NCI-H1092 (cell line): ENCODE measurements around the gene ITPRID1.
A peak's percentile ranks its signal among the peaks of the same experiment; 100 is the strongest.

Experiments used
- DNase-seq: peaks from one replicate; lab custom pipeline; 2025; lab: John Stamatoyannopoulos, UW

Gene ITPRID1

DNA sequence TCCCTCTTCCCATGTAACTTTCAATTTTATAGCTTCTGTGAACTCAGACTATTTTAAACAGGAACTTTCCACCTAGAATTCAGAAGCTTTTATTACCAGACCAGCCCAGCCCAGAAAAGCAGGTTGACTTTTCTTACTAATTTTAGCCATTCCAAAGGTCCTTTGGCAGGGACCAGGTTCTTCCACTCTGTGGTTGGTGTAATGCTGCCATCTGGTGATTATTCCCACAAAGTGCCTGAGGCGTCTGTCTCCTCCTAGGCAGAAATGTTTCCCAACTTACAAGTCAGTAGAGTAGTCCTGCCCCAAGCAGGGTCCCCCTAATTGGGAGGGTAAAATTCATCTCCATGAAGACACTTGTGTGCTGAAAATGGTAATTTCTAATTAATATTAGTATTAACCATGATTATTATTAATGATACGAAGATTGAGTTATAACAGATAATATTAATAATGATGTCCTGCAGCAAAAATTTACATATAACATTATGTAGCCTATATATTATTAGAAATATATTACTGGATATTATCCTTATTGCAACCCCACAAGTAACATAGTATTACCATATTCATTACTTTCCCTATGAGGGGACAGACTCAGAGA, 120.1 kb downstream of the ITPRID1 start:
- peak; percentile 37 for DNase-seq

DNA sequence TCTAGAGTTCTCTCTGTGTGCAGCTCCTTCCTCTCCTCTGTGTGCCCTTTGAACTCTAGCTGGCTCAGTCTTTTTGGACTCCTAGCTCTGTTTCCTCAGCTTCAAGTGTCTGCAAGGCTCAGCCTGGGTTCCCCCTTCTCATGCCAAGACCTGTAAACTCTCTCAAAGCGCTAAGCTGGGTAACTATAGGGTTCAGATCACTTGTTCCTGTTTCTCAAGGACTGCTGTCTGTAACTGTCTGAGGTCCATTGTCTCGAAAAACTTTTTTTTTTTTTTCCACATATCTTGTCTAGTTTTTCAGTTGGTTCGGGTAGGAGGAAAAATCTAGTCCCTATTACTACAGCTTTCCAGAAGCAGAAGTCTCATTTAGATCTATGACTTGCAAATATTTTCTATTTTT, 126.5 kb downstream of the ITPRID1 start:
- no peak for DNase-seq

- no peak for DNase-seq
These were observed 128.8 kb downstream of the ITPRID1 start for GRCh38 chr7:31642681-31643115.

- no peak for DNase-seq
These were observed 133.1 kb downstream of the ITPRID1 start for GRCh38 chr7:31646942-31647341.

DNA sequence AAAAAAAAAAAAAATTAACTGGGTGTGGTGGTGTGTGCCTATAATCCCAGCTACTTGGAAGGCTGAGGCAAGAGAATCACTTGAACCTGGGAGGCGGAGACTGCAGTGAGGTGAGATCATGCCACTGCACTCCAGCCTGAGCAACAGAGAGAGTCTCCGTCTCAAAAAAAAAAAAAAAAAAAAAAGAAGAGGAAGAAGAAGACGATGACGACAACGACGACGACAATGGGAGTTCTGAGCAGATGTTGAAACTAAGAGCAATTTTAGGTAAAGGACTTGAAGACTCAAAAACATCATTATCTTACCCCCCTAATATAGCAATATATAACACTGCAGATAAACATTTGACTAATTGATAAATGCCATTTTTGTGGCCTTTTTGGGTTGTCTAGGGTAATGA, 133.6 kb downstream of the ITPRID1 start:
- DNase-seq: no peak

- no peak for DNase-seq
These were observed 134.4 kb downstream of the ITPRID1 start for GRCh38 chr7:31648288-31648687.

- DNase-seq: no peak
These were observed 135.0 kb downstream of the ITPRID1 start for GRCh38 chr7:31648880-31649279.

GRCh38 chr7:31651234-31652062, 137.6 kb downstream of the ITPRID1 start:
- no peak for DNase-seq

GRCh38 chr7:31652063-31652326, 138.1 kb downstream of the ITPRID1 start:
- no peak for DNase-seq

DNA sequence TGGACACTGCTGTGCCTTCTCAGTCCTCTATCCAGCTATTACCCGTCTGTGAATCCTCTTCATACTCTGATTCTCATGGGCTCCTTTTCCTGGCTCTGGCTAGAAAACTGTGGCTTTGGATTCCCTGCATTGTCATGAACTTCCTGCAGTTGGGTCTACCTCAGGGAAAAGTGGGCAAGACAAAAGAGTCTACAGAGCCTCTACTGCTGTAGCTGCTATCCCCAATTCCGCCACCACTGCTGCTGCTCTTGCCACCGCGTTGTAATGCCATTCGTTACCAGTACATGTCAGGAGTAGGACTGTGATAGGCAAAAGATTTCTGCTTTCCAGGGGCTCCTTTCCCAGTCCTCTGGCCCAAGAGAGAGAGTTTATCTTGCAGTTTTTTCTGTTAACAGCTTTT, 149.2 kb downstream of the ITPRID1 start:
- no peak for DNase-seq

DNA sequence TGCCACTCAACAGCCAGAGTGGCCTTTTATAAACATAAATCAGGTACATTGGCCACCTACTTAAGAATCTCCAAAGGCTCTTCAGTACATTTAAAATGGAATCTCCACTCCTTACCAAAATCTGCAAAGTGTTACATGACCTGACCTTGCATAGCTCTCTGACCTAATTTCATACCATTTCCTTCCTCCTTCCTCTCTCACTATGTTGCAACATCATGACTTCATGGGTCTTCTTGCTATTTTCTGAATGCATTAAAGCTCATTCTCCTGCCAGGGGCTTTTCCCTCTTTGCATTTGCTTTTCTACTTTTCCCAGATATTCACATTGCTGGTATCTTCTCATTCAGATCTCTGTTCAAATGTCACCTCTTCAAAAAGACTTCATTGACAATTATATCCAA, 151.0 kb downstream of the ITPRID1 start:
- DNase-seq: no peak

DNA sequence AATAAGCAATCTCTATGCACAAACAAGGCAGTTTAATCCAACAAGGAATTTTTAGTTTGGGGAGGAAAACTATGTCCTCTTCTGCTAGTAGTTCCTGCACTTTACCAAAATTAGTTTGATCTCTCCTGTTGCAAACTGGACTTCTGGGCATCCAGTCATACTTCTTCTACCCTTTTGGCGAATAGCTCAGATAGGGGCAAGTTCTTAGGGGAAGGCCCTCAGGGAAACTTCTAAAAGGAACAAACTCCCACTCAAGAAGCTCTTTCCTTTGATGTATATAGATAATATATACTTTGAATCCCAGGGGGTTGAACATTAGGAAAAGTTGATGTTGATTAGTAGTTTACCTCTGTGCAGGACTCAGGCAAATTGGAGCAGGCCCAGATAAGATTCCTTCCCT, 151.7 kb downstream of the ITPRID1 start:
- no peak for DNase-seq

DNA sequence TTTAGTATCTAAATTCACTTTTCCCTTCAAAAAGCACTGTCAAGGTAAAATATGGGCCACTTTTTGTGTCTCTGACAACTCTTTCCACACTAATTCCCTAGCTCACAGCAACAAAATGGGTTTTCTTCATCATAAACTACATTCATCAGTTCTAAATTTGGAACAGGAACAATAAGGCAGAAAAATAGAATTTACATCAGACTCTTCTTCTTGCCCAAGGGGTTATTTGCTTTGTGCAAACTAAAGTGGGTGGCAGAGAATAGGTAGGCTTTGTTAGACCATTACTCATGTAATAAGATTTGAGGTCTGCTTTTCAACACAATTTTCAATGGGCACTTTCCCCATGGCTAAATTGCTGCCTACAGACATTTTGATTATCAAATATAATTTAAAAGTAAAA, 155.6 kb downstream of the ITPRID1 start:
- DNase-seq: no peak

DNA sequence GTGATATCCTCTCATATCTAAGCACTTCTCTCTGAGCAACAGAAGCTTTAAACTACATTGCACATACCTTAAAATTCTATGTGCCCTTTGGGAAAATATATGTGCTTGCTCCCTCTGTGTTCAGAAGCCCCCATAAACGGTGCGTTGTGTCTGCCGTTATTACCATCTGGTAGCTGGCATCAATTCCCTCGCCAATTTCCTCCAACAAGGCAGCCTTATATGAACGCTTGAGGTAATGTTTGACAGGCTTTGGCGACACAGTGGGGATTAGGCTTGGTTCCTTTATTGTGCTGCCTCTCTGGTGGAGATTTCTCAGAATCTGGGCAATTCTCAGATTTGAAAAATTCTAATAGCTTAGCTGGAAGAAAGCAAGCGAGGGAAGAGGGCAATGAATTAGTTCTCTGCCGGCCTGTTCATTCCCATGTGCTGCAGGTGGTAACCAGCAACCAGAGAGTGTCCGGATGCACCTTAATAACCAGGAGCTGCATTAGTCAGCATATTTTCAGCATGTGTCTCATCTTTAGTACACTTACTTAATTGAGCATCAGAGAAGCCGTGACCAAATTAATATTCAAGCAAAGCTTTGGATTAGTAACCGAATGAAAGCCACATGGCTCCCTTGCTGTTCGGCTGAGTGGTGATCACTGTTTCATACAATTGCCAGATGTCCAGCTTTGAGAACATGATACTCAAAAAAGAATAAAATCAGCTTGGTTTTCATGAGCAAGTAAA, 165.8 kb downstream of the ITPRID1 start:
- no peak for DNase-seq

- no peak for DNase-seq
These were observed 169.7 kb downstream of the ITPRID1 start for GRCh38 chr7:31683445-31684225.

DNA sequence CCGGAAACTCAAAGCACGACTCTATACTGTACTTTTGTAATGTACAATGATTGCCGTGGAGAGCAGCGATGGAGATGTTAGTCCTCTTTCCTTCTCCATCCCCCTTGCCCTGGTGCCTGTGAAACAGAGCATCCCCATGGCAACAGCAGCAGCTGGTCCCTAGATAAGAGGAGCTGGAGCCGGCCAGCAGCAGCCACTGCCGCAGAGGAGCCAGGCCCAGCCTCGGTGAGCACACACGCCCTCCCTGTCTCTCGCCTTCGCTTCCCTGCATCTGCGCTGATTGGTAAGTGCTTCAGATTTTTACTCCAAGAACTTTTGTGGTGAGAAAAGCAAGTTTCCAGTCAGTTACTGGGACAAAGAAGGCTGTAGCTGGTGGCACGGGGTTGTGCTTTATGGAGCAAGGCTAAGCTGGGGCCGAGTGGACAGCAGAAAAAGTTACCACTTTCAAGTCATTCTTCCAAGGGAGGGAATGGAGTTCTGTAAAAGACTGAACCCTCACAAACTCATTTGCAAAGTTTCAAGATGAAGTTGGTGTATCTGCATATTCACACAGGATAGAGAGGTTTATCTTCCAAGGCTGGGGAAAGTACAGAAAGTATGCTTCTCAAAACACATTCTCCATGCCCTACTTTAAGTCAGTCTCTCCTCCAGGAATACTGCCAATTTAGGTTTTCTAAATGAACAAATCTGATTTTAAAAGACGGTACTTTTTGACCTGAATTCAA, 173.3 kb downstream of the ITPRID1 start, which contains the start of gene PPP1R17:
Gene PPP1R17, plus strand, starts transcription at position 192 of the 725 bp plus-strand sequence. CDS start 5,227 bp downstream, outside the sequence.
- DNase-seq: peak; percentile 45

- no peak for DNase-seq
These were observed 174.5 kb downstream of the ITPRID1 start for GRCh38 chr7:31688372-31688771.

GRCh38 chr7:31688996-31689395, 175.1 kb downstream of the ITPRID1 start:
- DNase-seq: no peak

- no peak for DNase-seq
These were observed 177.0 kb downstream of the ITPRID1 start for GRCh38 chr7:31690935-31691334.

DNA sequence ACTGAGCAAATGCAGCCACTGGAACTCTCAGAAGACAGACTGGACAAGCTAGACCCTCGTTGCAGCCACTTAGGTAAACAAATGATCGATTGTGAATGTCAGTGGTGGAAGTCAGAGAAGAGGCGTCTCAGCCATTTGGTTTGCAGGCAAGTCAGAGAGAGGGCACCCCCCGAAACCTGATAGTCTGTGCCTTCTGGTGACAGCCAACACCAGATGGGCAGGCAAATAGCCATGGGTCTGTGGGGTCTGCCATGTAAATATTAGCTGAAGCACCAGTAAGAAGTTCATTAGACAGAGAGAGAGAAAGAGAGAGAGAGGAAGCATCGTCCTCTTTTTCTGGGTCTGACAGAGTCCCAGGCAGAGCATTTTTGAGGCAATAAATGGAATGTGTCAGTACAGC, 178.6 kb downstream of the ITPRID1 start:
- no peak for DNase-seq

GRCh38 chr7:31692871-31693270, 179.0 kb downstream of the ITPRID1 start:
- DNase-seq: no peak
